Stimulated activated CD8-positive, alpha-beta memory T cell treated with anti-CD3 and anti-CD28 coated beads, Interleukin-15, amount 100 ng/mL, for 24 hours (primary cell): ENCODE measurements around the gene STIP1.

Experiments
- DNase-seq: peaks from one replicate; pipeline ENCODE4 v3.0.0-alpha.2; 2020; ENCODE audit warnings: low read depth

The STIP1 gene

DNA sequence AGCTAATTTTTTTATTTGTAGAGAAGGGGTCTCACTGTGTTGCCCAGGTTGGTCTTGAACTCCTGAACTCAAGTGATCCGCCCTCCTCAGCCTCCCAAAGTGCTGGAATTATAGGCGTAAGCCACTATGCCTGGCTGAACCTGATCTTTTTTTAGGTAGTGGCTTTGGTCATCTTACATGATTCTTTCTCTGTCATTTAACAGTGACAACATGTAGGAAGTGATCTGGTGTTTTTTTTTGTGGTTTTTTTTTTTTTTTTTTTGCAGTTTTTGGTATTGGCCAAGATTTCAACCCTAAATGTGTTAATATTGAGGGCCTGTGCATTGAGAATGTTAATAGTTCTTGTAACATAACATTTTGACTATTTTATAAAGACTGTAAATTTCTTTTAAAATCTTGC lies 12.5 kb downstream of the STIP1 start:
- no peak for DNase-seq

DNA sequence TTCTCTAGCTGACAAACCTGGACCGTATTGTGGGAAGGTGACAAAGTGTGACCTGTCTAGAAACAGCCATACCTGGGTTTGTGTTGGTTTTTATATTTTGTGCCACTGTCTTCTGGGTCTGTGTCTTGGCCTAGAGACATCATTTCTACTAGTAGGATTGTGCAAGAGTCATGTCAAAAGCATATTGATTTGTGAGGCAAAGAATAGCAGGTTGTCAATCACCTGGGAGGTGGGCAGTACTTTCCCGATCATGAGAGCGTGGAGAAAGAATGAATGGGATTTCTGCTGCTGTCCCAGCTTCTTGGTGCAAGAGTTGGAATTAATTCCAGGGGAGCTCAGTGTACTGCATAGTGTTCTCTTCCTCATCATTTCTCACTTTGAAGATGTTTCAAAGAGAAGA lies 15.6 kb downstream of the STIP1 start:
- no peak for DNase-seq

DNA sequence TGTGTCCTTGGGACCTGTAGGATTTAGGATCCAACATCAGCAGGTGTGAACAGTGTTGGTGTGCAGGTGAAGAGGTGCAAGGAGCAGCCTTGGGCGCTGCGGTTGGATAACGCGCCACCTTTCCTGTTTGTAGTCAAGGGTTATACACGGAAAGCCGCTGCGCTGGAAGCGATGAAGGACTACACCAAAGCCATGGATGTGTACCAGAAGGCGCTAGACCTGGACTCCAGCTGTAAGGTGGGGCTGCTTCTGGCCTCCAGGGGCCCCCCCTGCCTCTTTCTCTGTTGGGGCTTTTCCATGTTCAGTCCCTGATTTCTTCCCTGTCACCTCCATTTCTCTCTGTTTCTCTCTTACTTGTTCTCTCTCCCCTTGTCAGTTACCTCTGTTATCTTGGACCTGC lies 17.0 kb downstream of the STIP1 start:
- no peak for DNase-seq

DNA sequence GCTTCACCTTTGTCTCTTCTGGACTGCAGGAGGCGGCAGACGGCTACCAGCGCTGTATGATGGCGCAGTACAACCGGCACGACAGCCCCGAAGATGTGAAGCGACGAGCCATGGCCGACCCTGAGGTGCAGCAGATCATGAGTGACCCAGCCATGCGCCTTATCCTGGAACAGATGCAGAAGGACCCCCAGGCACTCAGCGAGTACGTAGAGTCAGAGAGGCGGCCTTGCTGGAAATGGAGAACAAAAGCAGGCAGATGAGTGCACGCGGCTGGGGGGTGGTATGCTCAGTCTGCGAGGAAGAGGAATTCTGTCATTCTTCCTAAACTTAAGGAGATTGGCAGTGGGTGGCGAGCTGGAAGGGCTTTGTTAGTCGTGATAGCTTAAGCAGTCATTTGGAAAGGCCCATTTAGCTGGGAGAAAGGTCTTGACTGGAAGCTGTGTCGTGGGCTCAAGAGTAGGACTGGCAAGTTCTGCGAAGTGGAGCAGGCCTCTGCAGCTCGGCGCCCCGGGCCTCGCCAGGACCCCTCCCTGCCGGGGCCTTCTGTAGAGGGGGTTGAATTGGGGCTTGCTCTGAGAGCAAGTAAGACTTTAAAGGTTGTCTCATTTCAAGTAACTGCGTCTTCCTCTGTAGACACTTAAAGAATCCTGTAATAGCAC lies 17.6 kb downstream of the STIP1 start:
- no peak for DNase-seq

DNA sequence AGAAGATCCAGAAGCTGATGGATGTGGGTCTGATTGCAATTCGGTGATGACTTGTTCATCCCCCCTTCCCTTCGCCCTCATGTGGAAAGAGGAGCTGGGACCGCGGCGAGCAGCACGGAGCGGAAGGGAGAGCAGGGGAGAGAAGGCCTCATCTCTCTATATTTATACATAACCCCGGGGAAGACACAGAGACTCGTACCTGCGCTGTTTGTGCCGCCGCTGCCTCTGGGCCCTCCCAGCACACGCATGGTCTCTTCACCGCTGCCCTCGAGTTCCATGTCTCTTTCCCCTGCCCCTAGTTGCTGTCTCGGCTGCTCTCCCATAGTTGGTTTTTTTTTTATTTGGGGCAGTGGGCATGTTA lies 18.1 kb downstream of the STIP1 start:
- DNase-seq: no peak

DNA sequence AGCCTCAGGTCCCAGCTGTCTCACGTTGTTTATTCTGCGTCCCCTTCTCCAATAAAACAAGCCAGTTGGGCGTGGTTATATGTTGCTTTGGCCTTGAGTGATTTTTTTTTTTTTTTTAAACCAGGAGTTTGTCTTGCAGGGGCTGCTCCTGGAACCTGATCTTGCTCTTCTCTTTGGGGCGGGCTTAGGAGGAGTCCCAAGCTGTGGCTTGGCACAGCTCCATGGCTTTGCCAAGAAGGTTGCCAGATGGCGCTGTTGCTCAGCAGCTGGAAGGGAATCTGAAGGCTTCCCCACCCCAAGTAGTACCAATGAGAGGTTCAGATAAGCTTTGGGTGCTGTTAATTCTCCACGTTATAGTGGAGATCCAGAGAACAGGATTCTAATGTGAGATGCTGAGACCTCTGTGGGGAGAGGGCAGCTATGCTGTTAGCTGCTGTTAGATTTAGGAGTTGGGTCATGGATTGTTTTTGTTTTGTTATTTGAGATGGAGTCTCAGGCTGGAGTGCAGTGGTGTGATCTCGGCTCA lies 18.6 kb downstream of the STIP1 start:
- DNase-seq: peak; percentile 39

DNA sequence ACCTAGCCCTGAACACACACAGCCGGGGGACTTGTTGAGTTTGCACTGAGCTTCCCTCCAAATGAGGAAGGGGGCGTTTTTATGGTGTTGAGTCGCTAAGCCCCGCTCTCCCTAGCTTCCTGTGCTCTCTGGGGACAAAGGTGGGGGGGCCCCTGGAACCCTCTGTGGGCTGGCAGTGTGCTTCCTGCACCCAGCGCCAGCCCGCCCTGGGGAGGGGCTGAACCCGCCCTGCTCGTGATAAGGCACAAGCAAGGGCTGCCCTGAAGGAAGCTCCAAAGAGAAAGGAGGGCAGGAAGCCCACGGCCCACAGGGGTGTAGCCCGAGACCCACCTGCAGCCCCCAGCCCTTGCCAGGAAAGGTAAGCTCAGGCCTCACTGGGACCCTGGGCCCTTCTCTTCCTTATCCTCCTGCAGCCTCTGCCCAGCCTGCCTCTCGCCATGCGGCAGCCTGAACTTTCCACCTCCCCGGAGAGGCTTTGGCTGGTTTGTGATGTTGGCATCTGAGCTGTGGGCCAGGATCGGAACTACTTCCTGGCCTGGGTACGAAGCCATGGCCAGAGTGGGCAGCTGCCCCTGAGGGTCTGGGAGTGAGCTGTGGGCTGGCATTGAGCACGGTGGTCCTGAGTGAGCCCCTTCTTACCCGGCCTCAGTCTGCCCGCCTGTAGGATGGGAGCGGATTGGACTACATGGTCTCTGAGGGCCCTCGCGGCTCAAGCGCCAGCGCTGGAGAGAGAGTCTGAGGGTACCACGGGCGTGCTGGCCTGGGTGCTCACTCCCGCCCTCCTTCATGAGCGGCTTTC lies 20.7 kb downstream of the STIP1 start, which contains the start of gene FERMT3:
TSS of gene FERMT3 (plus strand) at position 265 of the 799 bp plus-strand sequence. CDS start 644 bp downstream, outside the sequence.
- peak; percentile 44 for DNase-seq

DNA sequence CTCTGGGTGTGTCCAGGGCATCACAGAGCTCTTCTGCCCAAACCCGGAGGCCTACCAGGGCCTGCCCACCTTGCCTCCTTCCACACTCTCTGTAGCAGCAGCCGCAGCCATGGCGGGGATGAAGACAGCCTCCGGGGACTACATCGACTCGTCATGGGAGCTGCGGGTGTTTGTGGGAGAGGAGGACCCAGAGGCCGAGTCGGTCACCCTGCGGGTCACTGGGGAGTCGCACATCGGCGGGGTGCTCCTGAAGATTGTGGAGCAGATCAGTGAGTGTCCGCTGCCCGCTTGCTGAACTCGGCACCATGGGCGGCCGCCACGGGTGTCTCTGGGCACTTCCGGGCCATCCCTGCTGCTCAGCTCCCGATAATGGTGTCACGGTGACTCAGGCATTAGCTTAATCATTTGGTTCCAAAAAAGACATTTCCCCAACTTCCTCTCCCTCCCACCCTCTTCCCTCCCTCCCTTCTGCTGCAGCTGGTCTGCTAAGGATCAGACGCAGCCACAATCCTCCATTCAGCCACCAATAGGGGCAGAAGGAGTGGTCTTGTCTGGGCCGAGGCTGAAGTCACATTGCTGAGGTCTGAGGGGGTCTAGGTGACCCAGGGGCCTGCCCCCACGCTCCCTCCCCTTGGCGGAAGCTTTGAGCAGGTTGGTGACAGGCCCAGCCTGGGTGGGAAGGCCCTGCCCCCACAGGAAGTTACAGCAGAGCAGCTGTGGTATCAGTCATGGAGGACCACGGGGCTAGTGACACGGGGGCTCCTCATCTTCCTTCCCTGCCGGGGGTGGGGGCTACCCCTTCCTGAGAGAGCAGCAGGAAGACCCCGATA lies 21.5 kb downstream of the STIP1 start:
- DNase-seq: peak; percentile 53

DNA sequence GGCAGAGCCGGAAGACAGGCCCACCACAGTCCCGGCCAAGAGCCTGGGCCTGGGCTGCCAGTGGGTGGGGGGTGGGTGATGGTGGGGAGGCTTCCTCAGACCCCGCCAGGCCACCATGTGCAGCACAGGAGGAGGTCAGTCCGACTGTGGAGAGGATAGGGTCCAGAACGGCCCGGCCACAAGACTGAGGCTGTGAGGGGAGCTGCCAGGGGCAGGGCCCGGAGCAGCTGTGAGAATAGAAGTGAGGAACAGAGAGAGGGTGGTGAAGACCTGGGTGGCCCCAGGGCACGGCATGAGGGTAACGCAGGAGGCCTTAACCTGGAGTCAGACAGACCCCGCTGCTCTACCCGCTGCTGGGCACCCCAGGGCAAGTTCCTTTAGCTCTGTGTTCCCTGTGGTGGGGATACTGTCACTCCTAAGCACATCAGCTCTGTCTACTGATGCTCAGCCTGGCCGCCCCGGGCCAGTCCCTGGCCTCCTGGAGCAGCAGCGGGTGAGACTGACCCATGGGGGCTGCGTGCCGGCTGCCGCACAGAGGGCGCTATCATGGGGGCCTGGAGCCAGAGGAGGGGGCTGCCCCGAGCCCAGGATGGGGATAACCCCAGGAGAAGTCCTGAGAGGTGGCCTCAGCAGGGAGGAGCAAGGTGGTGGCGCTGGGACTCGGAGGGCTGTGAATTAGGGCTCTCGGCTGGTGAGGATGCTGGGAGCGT lies 22.3 kb downstream of the STIP1 start:
- no peak for DNase-seq

DNA sequence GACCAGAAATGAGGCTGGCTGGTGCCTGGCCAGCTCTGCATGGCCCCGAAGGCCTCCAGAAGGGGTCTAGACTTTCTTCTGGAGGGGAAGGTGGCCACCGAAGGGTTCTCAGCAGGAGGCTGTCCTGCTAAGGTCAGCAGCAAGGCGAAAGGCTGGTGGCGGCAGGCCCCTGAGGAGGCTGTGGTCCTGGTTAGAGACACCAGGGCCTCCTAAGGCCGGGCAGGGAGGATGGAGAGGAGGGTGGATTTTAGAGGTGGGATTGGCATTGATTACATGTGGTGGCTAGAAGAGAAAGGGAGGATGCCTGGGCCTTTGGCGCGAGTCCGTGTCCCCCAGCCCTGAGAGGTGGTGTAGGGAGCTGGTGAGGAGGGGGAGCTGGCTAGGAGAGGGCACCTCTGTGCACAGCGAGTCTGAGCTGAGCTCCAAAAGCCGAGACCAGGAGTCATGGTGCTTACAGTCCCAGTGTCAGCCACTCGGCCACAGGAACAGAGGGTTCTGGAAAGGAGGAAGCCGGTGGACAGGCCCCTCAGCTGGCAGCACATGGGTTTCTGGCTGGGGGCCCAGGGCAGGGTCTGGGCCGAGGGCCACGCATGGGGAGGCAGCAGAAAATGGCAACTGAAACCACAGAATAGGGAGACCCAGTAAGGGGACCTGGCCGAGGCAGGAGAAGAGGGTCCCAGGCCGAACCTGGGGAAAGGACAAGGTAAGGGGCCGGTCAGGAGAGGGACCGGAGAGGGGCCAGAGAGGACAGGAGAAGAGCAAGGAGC lies 23.0 kb downstream of the STIP1 start:
- DNase-seq: no peak

DNA sequence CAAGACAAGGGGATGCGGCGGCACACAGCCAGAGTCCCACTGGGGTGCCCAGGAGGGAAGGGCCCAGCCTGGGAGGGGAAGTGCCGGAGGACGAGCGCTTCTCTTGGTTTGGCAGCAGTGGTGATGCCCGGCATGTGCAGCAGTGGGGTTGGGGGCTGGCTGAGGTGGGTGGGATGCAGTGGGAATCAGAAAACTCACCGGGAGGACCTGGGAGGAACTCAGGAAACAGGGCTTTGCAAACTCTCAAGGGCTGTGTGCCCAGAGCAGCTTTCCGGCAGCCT lies 23.5 kb downstream of the STIP1 start:
- DNase-seq: no peak

DNA sequence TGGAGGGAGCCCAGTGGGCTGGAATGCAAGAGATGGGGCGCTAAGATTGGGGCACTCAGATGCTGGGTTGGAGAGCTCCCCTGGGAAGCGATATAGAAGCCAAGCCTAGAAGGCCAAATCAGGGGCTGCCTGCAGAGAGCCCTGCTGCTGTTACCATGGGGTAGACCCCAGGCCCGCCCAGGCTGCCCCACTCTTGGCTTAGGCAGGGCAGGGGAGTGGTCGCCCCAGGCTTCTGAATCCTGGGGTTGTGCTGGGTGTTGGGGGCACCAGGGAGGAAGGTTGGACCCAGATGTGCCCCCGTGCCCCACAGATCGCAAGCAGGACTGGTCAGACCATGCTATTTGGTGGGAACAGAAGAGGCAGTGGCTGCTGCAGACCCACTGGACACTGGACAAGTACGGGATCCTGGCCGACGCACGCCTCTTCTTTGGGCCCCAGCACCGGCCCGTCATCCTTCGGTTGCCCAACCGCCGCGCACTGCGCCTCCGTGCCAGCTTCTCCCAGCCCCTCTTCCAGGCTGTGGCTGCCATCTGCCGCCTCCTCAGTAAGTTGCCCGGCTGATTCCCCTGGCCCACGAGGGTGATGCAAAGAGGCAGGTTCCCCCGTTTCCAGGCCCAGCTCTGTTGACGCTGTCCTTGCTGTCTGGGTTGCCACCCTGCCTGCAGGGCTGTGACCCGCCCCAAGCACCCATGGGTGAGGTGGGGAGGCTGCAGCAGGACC lies 24.5 kb downstream of the STIP1 start:
- no peak for DNase-seq

DNA sequence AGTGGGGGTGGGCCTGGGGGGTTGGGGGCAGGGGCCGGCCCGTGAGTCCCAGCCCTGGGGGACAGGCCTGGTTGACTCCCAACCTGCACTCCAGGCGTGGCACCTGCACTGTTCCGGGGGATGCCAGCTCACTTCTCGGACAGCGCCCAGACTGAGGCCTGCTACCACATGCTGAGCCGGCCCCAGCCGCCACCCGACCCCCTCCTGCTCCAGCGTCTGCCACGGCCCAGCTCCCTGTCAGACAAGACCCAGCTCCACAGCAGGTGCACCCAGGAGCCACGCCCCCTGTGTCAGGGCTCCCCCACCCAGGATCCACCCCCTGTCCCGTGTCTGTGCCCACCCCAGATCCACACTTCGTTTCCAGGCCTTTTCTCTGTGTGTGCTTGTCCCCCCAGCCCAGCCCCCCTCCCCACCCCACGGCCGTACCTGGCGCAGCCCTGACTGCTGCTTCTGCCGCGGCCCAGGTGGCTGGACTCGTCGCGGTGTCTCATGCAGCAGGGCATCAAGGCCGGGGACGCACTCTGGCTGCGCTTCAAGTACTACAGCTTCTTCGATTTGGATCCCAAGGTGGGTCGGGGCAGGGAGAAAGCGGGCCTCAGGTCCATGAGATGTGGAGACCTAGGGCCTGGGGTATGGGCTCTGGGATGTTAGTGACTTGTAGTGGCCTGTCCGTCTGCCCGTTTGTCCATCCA lies 25.4 kb downstream of the STIP1 start:
- DNase-seq: no peak

DNA sequence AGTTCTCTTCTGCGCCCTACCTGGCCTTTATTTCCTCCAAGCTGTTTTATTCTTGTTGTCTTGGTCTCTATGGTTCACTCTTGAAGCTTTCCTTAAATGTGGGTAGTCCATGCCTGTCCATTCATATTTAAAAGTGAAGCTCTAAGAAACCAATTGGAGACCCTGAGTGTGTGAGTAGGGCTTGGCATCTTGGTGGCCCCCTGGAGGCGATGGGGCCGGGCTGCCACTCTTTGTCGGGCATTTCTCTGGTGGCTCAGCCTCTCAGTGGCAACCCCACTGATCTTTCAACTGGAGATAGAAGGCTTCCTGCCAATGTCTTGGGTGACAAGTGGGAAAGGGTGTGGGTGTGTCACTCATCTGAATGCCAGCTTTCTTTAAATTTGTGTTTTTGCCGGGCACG lies 30.9 kb downstream of the STIP1 start:
- DNase-seq: no peak

DNA sequence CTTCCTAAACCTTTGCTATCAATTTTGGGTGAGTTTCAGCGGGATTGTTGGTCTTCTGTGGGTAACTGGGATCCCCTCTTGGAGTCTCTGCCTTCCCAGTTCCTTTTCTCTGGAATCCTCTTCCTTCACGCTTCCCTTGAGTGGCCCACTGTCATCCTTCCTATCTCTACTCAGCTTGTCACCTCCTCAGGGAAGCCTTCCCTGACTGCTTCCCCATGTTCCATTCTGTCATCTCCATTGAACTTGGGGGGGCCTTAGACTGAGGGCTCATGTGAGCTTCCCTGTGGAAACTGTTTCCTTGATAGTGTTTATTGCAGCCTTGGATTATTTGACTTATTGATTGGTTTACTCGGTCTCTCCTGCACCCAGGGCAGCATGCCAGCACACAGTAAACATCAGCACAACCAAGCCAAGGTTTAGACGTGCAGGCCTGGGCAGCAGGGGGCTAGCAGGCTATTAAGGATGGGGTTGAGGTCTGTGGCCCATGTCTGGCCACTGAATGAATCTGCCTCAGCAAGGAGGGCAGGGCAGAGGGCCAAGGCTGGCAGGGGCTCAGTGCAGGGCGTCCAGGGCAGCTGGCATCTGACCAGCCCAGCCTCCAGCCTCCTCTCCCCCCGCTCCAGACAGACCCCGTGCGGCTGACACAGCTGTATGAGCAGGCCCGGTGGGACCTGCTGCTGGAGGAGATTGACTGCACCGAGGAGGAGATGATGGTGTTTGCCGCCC lies 32.8 kb downstream of the STIP1 start:
- no peak for DNase-seq

DNA sequence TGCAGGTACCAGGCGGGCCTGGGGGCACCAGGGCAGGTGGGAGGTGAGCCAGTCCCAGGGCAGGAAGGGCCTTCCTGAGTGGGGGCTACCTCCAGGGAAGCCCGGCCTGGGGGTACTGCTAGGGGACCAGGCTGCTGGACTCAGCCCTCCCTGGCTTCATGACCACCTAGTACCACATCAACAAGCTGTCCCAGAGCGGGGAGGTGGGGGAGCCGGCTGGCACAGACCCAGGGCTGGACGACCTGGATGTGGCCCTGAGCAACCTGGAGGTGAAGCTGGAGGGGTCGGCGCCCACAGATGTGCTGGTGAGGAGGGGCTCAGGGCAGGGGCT lies 33.3 kb downstream of the STIP1 start:
- no peak for DNase-seq

DNA sequence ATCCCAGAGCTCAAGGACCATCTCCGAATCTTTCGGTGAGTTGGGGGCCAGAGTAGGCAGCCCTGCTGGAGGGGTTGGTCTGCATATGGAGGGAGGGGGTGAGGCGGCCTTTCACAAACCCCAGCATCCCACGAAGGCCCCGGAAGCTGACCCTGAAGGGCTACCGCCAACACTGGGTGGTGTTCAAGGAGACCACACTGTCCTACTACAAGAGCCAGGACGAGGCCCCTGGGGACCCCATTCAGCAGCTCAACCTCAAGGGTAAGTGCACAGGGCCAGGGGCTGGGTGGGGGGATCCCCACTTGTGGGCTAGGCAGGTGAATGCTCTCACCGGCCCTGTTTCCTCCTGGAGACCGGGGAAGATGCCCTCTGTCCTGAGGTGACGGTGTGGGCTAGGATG lies 33.8 kb downstream of the STIP1 start:
- no peak for DNase-seq

DNA sequence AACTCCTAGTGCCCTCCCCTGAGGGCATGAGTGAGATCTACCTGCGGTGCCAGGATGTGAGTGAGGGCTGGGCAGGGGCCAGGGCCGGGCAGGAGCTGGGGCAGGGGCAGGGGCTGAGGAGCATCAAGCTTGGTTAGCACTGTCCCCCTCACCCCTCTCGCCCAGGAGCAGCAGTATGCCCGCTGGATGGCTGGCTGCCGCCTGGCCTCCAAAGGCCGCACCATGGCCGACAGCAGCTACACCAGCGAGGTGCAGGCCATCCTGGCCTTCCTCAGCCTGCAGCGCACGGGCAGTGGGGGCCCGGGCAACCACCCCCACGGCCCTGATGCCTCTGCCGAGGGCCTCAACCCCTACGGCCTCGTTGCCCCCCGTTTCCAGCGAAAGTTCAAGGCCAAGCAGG lies 34.3 kb downstream of the STIP1 start:
- DNase-seq: no peak

DNA sequence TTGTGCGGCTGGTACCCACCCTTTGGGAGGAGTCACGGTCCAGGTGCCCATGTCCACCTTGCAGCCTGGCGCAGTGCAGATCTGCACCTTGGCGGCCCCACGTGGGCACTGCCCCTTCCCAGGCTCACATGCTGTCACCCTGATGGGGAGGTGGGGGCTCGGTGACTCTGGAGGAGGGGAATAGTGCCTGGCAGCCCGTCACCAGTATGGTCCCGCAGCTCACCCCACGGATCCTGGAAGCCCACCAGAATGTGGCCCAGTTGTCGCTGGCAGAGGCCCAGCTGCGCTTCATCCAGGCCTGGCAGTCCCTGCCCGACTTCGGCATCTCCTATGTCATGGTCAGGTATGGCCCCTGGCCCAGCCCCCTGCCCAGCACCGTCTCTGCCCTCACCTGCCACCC lies 34.8 kb downstream of the STIP1 start:
- DNase-seq: no peak

DNA sequence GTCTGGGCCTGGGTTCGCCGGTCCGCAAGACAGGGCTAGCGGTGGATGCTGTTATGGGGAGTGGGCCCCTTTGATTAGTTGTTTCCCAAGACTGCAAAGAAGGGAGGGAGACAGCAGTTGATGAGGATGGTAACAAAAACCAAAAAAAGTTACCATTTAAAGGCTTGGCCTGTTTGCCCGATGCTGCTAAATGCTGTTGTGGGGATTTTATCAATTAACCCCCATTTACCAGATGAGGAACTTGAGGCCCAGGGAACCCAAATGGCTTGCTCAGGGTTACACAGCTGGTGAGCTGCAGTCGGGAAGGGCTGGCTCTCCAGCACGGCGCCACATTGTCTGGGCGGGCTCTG lies 36.7 kb downstream of the STIP1 start:
- DNase-seq: no peak
